Measurements from ENCODE around the gene ARMC6.

GRCh38 chr19:19010551-19010950 lies 22.9 kb upstream of the ARMC6 start:
- no peak for TF ChIP-seq ZNF367 (CRISPR knock-in tag; IDR thresholded peaks at IDR 0.05; ENCODE audit: borderline replicate concordance)
- no peak for TF ChIP-seq ATF7 (IDR thresholded peaks at IDR 0.05)
- no peak for TF ChIP-seq ATF7 (CRISPR knock-in tag; IDR thresholded peaks at IDR 0.05)
- TF ChIP-seq ZNF615 (CRISPR knock-in tag; IDR thresholded peaks at IDR 0.05; ENCODE audit: borderline replicate concordance): no peak
- TF ChIP-seq PCBP1 (IDR thresholded peaks at IDR 0.05; ENCODE audit: borderline replicate concordance, low read depth, low read length): no peak
- no peak for TF ChIP-seq IKZF5 (CRISPR knock-in tag; IDR thresholded peaks at IDR 0.05)
- no peak for TF ChIP-seq HOXA3 (CRISPR knock-in tag; IDR thresholded peaks at IDR 0.05)
- TF ChIP-seq SMYD3 (CRISPR knock-in tag; IDR thresholded peaks at IDR 0.05): no peak
- no peak for TF ChIP-seq KLF9 (CRISPR knock-in tag; IDR thresholded peaks at IDR 0.05; ENCODE audit: low read depth)

Data from HepG2 (cell line).